Measurements from ENCODE around the gene SORCS1.

The SORCS1 gene

DNA sequence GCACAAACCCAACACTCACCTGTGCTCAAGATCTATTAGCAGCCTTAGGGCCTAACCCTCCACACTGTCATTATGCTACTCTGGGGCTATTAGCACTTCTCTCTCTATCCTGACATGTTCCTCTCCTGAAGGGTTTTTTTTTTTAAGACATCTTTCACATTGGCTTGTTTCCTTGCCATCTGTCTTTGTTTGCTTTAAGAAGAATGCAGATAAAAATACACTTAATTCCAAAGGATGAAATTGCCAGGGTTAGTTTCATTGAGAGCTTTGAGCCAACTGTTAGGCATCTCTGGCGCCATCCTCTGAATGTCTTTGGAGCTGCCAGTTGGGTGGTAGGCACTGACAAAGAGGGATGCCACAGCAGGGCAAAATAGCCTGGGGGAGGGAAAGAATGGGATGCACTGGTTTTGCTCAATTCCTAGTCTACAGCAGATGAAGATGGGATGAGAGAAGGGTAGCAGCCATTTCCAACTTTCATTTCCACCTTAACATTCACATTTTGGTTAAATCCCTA lies 399.2 kb downstream of the SORCS1 start:
- H3K4me3 ChIP-seq (ENCODE audit: low read depth in 1 of 2, low read length in 2 of 2), result no peak overlapping the region
- no peak overlapping the region for H3K27ac ChIP-seq (ENCODE audit: low read length)
- no peaks in the 10 kb centered on the region for H3K9me3 ChIP-seq (ENCODE audit: control insufficient read depth in 1 of 2, low read length in 2 of 2)
- H3K36me3 ChIP-seq (ENCODE audit: control insufficient read depth in 1 of 2, insufficient read depth in 2 of 2, low read length in 2 of 2), result no peaks in the 10 kb centered on the region
- no peaks in the 10 kb centered on the region for H3K4me1 ChIP-seq (ENCODE audit: control insufficient read depth in 1 of 2, insufficient read depth in 2 of 2, low read length in 2 of 2)
- H3K27me3 ChIP-seq (ENCODE audit: low read depth, low read length), result no peaks in the 10 kb centered on the region

DNA sequence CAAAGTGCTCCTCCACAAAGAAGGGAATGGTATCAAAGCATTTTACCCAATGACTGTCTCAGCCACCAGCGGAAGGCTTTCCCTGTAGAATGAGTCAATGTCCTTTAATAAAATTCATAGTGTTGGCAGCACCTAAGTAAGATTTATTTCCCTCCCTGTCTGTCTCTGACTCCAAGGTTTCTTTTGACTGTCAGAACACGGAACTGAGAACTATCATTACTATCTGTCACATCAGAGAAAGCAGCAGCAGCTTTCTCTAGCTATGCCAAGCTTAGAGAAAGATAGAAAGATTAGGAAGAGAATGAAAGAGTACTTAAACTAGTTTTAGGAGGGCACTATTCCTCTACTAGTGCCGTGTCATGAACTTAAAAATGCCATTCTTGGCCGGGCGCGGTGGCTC lies 400.1 kb downstream of the SORCS1 start:
- H3K4me1 ChIP-seq (ENCODE audit: control insufficient read depth in 1 of 2, insufficient read depth in 2 of 2, low read length in 2 of 2), result no peaks in the 10 kb centered on the region
- no peaks in the 10 kb centered on the region for H3K9me3 ChIP-seq (ENCODE audit: control insufficient read depth in 1 of 2, low read length in 2 of 2)
- H3K36me3 ChIP-seq (ENCODE audit: control insufficient read depth in 1 of 2, insufficient read depth in 2 of 2, low read length in 2 of 2), result no peaks in the 10 kb centered on the region
- no peak overlapping the region for H3K4me3 ChIP-seq (ENCODE audit: low read depth in 1 of 2, low read length in 2 of 2)
- no peak overlapping the region for H3K27ac ChIP-seq (ENCODE audit: low read length)
- H3K27me3 ChIP-seq (ENCODE audit: low read depth, low read length), result no peaks in the 10 kb centered on the region

DNA sequence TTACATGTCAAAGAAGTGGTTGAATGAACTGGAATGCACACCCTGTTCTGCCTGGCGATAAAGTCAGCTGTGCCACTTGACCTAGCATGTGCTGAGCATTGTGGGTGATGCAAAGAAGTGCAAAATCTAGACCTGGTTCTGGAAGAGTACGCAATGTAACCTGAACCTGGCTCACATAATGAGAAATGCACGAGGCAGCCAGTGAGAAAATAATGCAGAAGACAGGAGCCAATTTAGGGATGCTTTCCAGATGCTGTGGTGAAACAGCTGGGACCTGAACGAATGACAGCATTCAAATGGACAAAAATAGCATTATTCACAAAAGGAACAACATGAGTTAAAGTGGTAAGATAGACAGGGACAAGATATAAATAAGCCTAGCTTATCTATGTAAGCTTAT lies 402.6 kb downstream of the SORCS1 start:
- Histone ChIP-seq H3K27me3 (ENCODE audit: low read depth, low read length) (no peaks in the 10 kb centered on the region), H3K4me1 (ENCODE audit: control insufficient read depth in 1 of 2, insufficient read depth in 2 of 2, low read length in 2 of 2) (no peaks in the 10 kb centered on the region), H3K4me3 (ENCODE audit: low read depth in 1 of 2, low read length in 2 of 2) (no peak overlapping the region), H3K36me3 (ENCODE audit: control insufficient read depth in 1 of 2, insufficient read depth in 2 of 2, low read length in 2 of 2) (no peaks in the 10 kb centered on the region), H3K27ac (ENCODE audit: low read length) (no peak overlapping the region), H3K9me3 (ENCODE audit: control insufficient read depth in 1 of 2, low read length in 2 of 2) (no peaks in the 10 kb centered on the region)

DNA sequence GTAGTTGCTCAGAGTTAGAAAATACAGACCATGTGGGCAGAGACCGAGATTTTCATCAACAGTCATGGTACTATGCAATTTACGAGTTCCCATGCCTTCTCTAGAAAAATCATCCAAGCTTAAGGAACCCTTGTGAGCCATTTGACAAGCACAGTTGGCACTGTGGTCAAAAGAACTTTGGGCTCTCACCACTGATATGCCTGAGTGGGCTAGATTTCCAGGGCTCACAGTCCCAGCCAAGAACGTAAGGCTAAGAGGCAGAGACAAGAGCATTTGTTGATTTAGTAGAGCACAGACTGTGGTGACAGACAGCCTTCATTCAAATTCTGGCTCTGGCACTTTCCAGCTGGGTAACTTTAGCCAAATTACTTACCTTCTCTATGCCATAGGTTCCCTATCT lies 407.0 kb downstream of the SORCS1 start:
- no peaks in the 10 kb centered on the region for H3K9me3 ChIP-seq (ENCODE audit: control insufficient read depth in 1 of 2, low read length in 2 of 2)
- no peak overlapping the region for H3K4me3 ChIP-seq (ENCODE audit: low read depth in 1 of 2, low read length in 2 of 2)
- H3K4me1 ChIP-seq (ENCODE audit: control insufficient read depth in 1 of 2, insufficient read depth in 2 of 2, low read length in 2 of 2), result no peaks in the 10 kb centered on the region
- no peak overlapping the region for H3K27ac ChIP-seq (ENCODE audit: low read length)
- no peaks in the 10 kb centered on the region for H3K27me3 ChIP-seq (ENCODE audit: low read depth, low read length)
- H3K36me3 ChIP-seq (ENCODE audit: control insufficient read depth in 1 of 2, insufficient read depth in 2 of 2, low read length in 2 of 2), result no peaks in the 10 kb centered on the region

DNA sequence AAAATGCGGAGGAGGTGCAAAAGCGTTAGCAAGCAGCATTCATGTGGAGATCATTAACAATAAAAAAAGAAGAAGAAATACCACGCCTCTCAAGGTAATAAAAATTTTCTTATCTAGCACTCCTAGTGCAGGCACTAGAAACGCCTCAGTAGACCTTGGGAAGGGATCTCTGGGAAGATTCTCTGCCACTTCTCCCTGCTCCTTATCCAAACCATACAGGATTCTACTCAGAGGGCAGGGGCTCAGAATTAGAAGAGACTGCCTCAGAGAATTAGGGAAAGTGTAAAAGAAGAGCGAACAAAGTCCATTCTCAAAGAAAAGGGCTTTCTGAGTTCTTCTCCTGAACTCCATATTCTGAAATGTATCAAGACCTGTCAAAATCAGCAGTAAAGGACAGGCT lies 413.4 kb downstream of the SORCS1 start:
- Histone ChIP-seq H3K27ac (ENCODE audit: low read length) (no peak overlapping the region), H3K36me3 (ENCODE audit: control insufficient read depth in 1 of 2, insufficient read depth in 2 of 2, low read length in 2 of 2) (no peaks in the 10 kb centered on the region), H3K9me3 (ENCODE audit: control insufficient read depth in 1 of 2, low read length in 2 of 2) (no peaks in the 10 kb centered on the region), H3K4me1 (ENCODE audit: control insufficient read depth in 1 of 2, insufficient read depth in 2 of 2, low read length in 2 of 2) (no peaks in the 10 kb centered on the region), H3K4me3 (ENCODE audit: low read depth in 1 of 2, low read length in 2 of 2) (no peak overlapping the region), H3K27me3 (ENCODE audit: low read depth, low read length) (no peaks in the 10 kb centered on the region)

DNA sequence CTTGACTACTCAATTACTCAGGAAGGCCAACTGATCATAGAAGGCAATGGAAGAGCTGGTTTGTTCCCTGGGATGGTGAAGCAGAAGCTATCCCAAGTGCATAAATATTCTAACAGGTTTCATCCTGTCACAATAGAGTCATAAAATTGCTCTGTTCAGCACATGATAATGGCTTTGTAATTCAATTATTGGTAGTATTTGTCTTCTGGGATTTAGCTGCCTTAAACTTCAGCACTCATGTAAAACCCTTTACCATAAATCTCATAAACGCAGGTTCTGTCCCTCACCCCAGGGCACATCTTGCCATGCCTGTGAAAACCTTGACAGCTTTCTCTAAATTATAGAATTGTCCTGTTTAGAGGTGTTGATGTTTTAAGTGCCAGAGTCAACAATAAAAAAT lies 417.6 kb downstream of the SORCS1 start:
- Histone ChIP-seq H3K36me3 (ENCODE audit: control insufficient read depth in 1 of 2, insufficient read depth in 2 of 2, low read length in 2 of 2) (no peaks in the 10 kb centered on the region), H3K4me3 (ENCODE audit: low read depth in 1 of 2, low read length in 2 of 2) (no peak overlapping the region), H3K9me3 (ENCODE audit: control insufficient read depth in 1 of 2, low read length in 2 of 2) (no peaks in the 10 kb centered on the region), H3K4me1 (ENCODE audit: control insufficient read depth in 1 of 2, insufficient read depth in 2 of 2, low read length in 2 of 2) (no peaks in the 10 kb centered on the region), H3K27me3 (ENCODE audit: low read depth, low read length) (no peaks in the 10 kb centered on the region), H3K27ac (ENCODE audit: low read length) (no peak overlapping the region)

DNA sequence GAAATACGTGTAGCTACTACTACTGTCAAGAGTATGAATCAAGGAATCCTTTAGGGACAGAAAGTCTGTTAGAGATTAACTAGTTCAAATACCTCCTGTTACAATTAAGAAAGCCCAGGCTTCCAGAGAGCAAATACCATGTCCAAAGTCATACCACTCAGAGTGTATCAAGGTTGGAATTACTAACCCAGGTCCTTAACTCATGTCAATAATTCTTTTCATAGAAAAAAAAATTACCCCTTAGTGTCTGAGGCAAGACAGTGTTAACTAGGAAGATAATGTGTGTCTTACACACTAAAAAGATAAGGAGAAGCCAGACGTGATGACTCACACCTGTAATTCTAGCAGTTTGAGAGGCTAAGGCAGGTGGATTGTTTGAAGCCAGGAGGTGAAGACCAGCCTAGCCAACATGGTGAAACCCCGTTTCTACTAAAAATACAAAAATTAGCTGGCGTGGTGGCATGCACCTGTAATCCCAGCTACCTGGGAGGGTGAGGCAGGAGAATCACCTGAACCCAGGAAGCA lies 423.4 kb downstream of the SORCS1 start:
- H3K27me3 ChIP-seq (ENCODE audit: low read depth, low read length), result no peaks in the 10 kb centered on the region
- H3K27ac ChIP-seq (ENCODE audit: low read length), result no peak overlapping the region

DNA sequence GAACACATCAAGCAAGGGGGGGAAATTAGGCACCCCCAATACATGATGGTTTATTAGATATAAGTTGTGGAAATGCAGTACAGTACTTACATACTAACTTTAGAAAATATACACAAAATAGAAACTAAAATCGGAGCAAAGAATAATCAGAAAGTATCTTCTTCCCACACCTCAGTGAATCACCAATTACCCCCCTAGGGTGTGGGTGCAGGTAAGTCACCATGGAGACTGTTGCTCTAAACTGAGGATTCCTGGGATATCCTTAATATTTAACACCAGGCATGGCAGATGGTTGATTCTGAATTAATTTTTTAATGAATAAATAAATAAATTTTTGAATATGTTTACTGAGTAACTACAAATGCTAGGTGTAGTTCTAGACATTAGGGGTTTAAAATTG lies 424.4 kb downstream of the SORCS1 start:
- H3K27me3 ChIP-seq (ENCODE audit: low read depth, low read length), result no peaks in the 10 kb centered on the region

More for the DNA sequence above, 423.4 kb downstream of the SORCS1 start:
- Histone ChIP-seq H3K36me3 (ENCODE audit: control insufficient read depth in 1 of 2, insufficient read depth in 2 of 2, low read length in 2 of 2) (no peaks in the 10 kb centered on the region), H3K9me3 (ENCODE audit: control insufficient read depth in 1 of 2, low read length in 2 of 2) (no peaks in the 10 kb centered on the region), H3K4me3 (ENCODE audit: low read depth in 1 of 2, low read length in 2 of 2) (no peak overlapping the region), H3K4me1 (ENCODE audit: control insufficient read depth in 1 of 2, insufficient read depth in 2 of 2, low read length in 2 of 2) (no peaks in the 10 kb centered on the region)

DNA sequence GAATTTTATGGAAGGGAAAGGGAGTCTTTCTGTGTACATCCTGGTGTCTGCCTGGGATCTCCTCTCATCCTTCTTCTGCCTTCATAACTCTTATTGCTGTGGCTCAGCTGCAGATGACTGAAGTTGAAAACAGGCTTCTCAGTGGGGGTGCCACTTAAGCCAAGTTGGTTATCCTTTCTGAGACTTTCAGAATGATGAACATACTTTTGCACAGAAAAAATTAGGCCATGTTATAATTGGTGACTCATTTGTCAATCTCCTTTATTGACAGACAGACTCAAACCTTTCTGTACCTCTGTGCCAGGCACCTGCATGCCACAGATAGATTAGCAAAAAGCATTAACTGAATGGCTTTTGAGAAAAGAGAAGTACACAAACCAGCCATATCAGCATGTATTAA lies 430.3 kb downstream of the SORCS1 start:
- no peaks in the 10 kb centered on the region for H3K4me1 ChIP-seq (ENCODE audit: control insufficient read depth in 1 of 2, insufficient read depth in 2 of 2, low read length in 2 of 2)
- no peaks in the 10 kb centered on the region for H3K27me3 ChIP-seq (ENCODE audit: low read depth, low read length)
- no peak overlapping the region for H3K27ac ChIP-seq (ENCODE audit: low read length)
- no peaks in the 10 kb centered on the region for H3K9me3 ChIP-seq (ENCODE audit: control insufficient read depth in 1 of 2, low read length in 2 of 2)
- H3K36me3 ChIP-seq (ENCODE audit: control insufficient read depth in 1 of 2, insufficient read depth in 2 of 2, low read length in 2 of 2), result no peaks in the 10 kb centered on the region
- no peak overlapping the region for H3K4me3 ChIP-seq (ENCODE audit: low read depth in 1 of 2, low read length in 2 of 2)

More for the DNA sequence above, 424.4 kb downstream of the SORCS1 start:
- Histone ChIP-seq H3K9me3 (ENCODE audit: control insufficient read depth in 1 of 2, low read length in 2 of 2) (no peaks in the 10 kb centered on the region), H3K4me3 (ENCODE audit: low read depth in 1 of 2, low read length in 2 of 2) (no peak overlapping the region), H3K27ac (ENCODE audit: low read length) (no peak overlapping the region), H3K36me3 (ENCODE audit: control insufficient read depth in 1 of 2, insufficient read depth in 2 of 2, low read length in 2 of 2) (no peaks in the 10 kb centered on the region), H3K4me1 (ENCODE audit: control insufficient read depth in 1 of 2, insufficient read depth in 2 of 2, low read length in 2 of 2) (no peaks in the 10 kb centered on the region)

DNA sequence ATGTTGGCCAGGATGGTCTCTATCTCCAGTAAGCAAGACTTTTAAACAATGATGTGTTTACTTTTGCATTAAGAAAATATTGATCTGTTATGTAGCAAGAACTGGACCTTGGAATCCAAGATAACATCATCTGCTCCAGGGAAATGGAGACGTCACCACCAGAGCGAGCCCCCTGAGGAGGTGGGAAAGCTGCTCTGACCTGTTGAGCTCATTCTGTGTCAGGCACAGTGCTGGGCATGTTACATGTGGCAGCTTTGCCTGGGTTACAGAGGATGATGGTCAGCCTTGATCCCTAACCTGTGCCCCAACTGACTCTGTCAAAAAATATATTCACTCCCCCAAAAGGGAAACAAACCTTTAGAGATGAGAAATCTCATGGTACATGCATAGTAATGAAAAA lies 436.3 kb downstream of the SORCS1 start:
- H3K4me1 ChIP-seq (ENCODE audit: control insufficient read depth in 1 of 2, insufficient read depth in 2 of 2, low read length in 2 of 2), result no peaks in the 10 kb centered on the region
- no peak overlapping the region for H3K4me3 ChIP-seq (ENCODE audit: low read depth in 1 of 2, low read length in 2 of 2)
- no peaks in the 10 kb centered on the region for H3K27me3 ChIP-seq (ENCODE audit: low read depth, low read length)

DNA sequence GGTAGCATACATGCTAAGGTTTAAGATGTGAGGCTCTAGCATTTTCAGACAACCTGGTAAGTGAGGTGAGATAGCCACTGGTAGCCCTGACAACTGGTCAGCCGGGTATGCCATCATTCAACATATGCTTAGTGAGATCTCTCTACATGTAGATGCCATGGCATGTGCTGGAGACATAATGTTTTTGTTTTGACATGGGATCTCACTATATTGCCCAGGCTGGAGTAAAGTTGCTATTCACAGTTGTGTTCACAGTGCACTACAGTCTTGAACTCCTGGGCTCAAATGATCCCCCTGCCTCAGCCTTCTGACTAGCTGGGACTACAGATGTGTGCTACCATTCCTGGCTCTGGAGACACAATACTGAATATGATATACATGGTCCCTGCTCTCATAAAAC lies 437.3 kb downstream of the SORCS1 start:
- no peaks in the 10 kb centered on the region for H3K9me3 ChIP-seq (ENCODE audit: control insufficient read depth in 1 of 2, low read length in 2 of 2)
- no peaks in the 10 kb centered on the region for H3K36me3 ChIP-seq (ENCODE audit: control insufficient read depth in 1 of 2, insufficient read depth in 2 of 2, low read length in 2 of 2)
- no peaks in the 10 kb centered on the region for H3K4me1 ChIP-seq (ENCODE audit: control insufficient read depth in 1 of 2, insufficient read depth in 2 of 2, low read length in 2 of 2)
- no peaks in the 10 kb centered on the region for H3K27me3 ChIP-seq (ENCODE audit: low read depth, low read length)
- H3K27ac ChIP-seq (ENCODE audit: low read length), result no peak overlapping the region
- H3K4me3 ChIP-seq (ENCODE audit: low read depth in 1 of 2, low read length in 2 of 2), result no peak overlapping the region

More for the DNA sequence above, 436.3 kb downstream of the SORCS1 start:
- no peaks in the 10 kb centered on the region for H3K9me3 ChIP-seq (ENCODE audit: control insufficient read depth in 1 of 2, low read length in 2 of 2)
- no peaks in the 10 kb centered on the region for H3K36me3 ChIP-seq (ENCODE audit: control insufficient read depth in 1 of 2, insufficient read depth in 2 of 2, low read length in 2 of 2)
- no peak overlapping the region for H3K27ac ChIP-seq (ENCODE audit: low read length)

DNA sequence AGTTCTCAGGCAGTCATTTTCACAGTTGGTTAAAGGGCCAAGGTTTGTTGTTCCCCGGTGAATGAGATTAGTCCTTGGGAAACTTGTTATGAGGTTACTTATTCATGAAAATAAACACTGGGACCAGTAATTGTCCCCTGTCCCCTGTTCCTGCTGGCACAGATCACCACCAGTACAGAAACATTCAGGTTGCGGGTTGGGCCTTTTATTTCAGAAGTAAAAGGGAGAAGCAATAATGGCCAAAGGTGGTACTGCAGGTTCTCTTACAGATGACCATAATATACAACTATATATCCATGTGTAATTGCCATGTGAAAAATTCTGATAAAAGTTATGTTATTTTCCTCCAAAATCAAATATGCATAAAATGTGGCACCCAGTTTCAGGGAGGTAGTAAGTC lies 442.0 kb downstream of the SORCS1 start:
- Histone ChIP-seq H3K36me3 (ENCODE audit: control insufficient read depth in 1 of 2, insufficient read depth in 2 of 2, low read length in 2 of 2) (no peaks in the 10 kb centered on the region), H3K27me3 (ENCODE audit: low read depth, low read length) (no peaks in the 10 kb centered on the region), H3K9me3 (ENCODE audit: control insufficient read depth in 1 of 2, low read length in 2 of 2) (no peaks in the 10 kb centered on the region), H3K4me3 (ENCODE audit: low read depth in 1 of 2, low read length in 2 of 2) (no peak overlapping the region), H3K4me1 (ENCODE audit: control insufficient read depth in 1 of 2, insufficient read depth in 2 of 2, low read length in 2 of 2) (no peaks in the 10 kb centered on the region), H3K27ac (ENCODE audit: low read length) (no peak overlapping the region)
